ENCODE results near the gene ASCC2. TPM values are rescaled to one million over a fixed set of nuclear protein-coding genes. Genes with fewer than 3 reads are reported as not detected.

The ASCC2 gene
- total and polyA plus RNA-seq, 5 donors = 29.2 to 41.4 (median 39.5) TPM

- DNase-seq = no peak
- 69% methylated on average over 9 of the region's 9 CpGs for whole genome bisulfite sequencing
- intact Hi-C loops (cut with DNase I) = no loop called here
- Histone ChIP-seq H3K27ac (ENCODE audit: low read length) (no peak overlapping the region), H3K9me3 (ENCODE audit: control insufficient read depth, low read length) (no peaks in the 10 kb centered on the region), H3K4me3 (ENCODE audit: low read length) (no peak overlapping the region), H3K27me3 (ENCODE audit: control insufficient read depth, insufficient read depth) (no peaks in the 10 kb centered on the region), H3K4me1 (ENCODE audit: control insufficient read depth, insufficient read depth, low read length) (peaks cover 3% of the 10 kb centered on the region)
- ATAC-seq = no peak
These were observed 50.6 kb downstream of the ASCC2 start for GRCh38 chr22:29787371-29787980.

- no peak for DNase-seq
- WGBS = 66% methylated on average over 5 of the region's 5 CpGs
- no peak overlapping the region for H3K4me3 ChIP-seq (ENCODE audit: low read length)
- peaks cover 6% of the 10 kb centered on the region for H3K4me1 ChIP-seq (ENCODE audit: control insufficient read depth, insufficient read depth, low read length)
- no peak for ATAC-seq
- H3K9me3 ChIP-seq (ENCODE audit: control insufficient read depth, low read length) = no peaks in the 10 kb centered on the region
- H3K27me3 ChIP-seq (ENCODE audit: control insufficient read depth, insufficient read depth) = no peaks in the 10 kb centered on the region
- H3K27ac ChIP-seq (ENCODE audit: low read length) = no peak overlapping the region
- intact Hi-C loops (cut with DNase I) = no loop called here
These were observed 52.0 kb downstream of the ASCC2 start for GRCh38 chr22:29786031-29786430.

GRCh38 chr22:29784451-29785361, 53.4 kb downstream of the ASCC2 start:
- intact Hi-C loops (cut with DNase I) = no loop called here
- ATAC-seq = peak; percentile 40 to 64
- DNase-seq = peak; percentile 70 to 91 (median 85)
- WGBS = 32% methylated on average over 9 of the region's 9 CpGs
- Histone ChIP-seq H3K27me3 (ENCODE audit: control insufficient read depth, insufficient read depth) (no peaks in the 10 kb centered on the region), H3K9me3 (ENCODE audit: control insufficient read depth, low read length) (no peaks in the 10 kb centered on the region), H3K4me3 (ENCODE audit: low read length) (no peak overlapping the region), H3K4me1 (ENCODE audit: control insufficient read depth, insufficient read depth, low read length) (peaks cover 9% of the 10 kb centered on the region), H3K27ac (ENCODE audit: low read length) (no peak overlapping the region)

GRCh38 chr22:29782061-29782845, 55.8 kb downstream of the ASCC2 start:
- no peaks in the 10 kb centered on the region for H3K9me3 ChIP-seq (ENCODE audit: control insufficient read depth, low read length)
- intact Hi-C loops (cut with DNase I) = no loop called here
- H3K27me3 ChIP-seq (ENCODE audit: control insufficient read depth, insufficient read depth) = no peaks in the 10 kb centered on the region
- DNase-seq (peak; percentile 57 to 86 (median 84)), ATAC-seq (peak; percentile 74 to 82)
- WGBS = 51% methylated on average over 7 of the region's 7 CpGs
- peaks cover 10% of the 10 kb centered on the region for H3K4me1 ChIP-seq (ENCODE audit: control insufficient read depth, insufficient read depth, low read length)
- peak overlapping the region; percentile 49 for H3K27ac ChIP-seq (ENCODE audit: low read length)
- H3K4me3 ChIP-seq (ENCODE audit: low read length) = no peak overlapping the region

- ATAC-seq = peak; percentile 36 to 45
- H3K27me3 ChIP-seq (ENCODE audit: control insufficient read depth, insufficient read depth) = no peaks in the 10 kb centered on the region
- no peaks in the 10 kb centered on the region for H3K9me3 ChIP-seq (ENCODE audit: control insufficient read depth, low read length)
- peak overlapping the region; percentile 98 for H3K27ac ChIP-seq (ENCODE audit: low read length)
- intact Hi-C loops (cut with DNase I) = no loop called here
- no peak for DNase-seq
- 26% methylated on average over 8 of the region's 8 CpGs for WGBS
- H3K4me3 ChIP-seq (ENCODE audit: low read length) = no peak overlapping the region
- peaks cover 10% of the 10 kb centered on the region for H3K4me1 ChIP-seq (ENCODE audit: control insufficient read depth, insufficient read depth, low read length)
These were observed 57.1 kb downstream of the ASCC2 start for GRCh38 chr22:29780748-29781676.

GRCh38 chr22:29780220-29780619, 57.9 kb downstream of the ASCC2 start:
- 95% methylated on average over 5 of the region's 5 CpGs for WGBS

GRCh38 chr22:29773233-29773632, 64.8 kb downstream of the ASCC2 start:
- 71% methylated on average over 2 of the region's 2 CpGs for WGBS
- DNase-seq = no peak
- no peak overlapping the region for H3K27ac ChIP-seq (ENCODE audit: low read length)
- H3K9me3 ChIP-seq (ENCODE audit: control insufficient read depth, low read length) = no peaks in the 10 kb centered on the region
- peaks cover 4% of the 10 kb centered on the region for H3K4me1 ChIP-seq (ENCODE audit: control insufficient read depth, insufficient read depth, low read length)
- ATAC-seq = peak in 1 of 2 donors; percentile 46
- no peak overlapping the region for H3K4me3 ChIP-seq (ENCODE audit: low read length)
- no peaks in the 10 kb centered on the region for H3K27me3 ChIP-seq (ENCODE audit: control insufficient read depth, insufficient read depth)
- intact Hi-C loops (cut with DNase I) = no loop called here

More at GRCh38 chr22:29780220-29780619, 57.9 kb downstream of the ASCC2 start:
- H3K27ac ChIP-seq (ENCODE audit: low read length) = peak overlapping the region; percentile 98
- H3K4me3 ChIP-seq (ENCODE audit: low read length) = no peak overlapping the region
- no peaks in the 10 kb centered on the region for H3K27me3 ChIP-seq (ENCODE audit: control insufficient read depth, insufficient read depth)
- DNase-seq = no peak
- intact Hi-C loops (cut with DNase I) = no loop called here
- peaks cover 10% of the 10 kb centered on the region for H3K4me1 ChIP-seq (ENCODE audit: control insufficient read depth, insufficient read depth, low read length)
- no peaks in the 10 kb centered on the region for H3K9me3 ChIP-seq (ENCODE audit: control insufficient read depth, low read length)
- no peak for ATAC-seq

GRCh38 chr22:29772170-29772641, 65.9 kb downstream of the ASCC2 start:
- H3K27me3 ChIP-seq (ENCODE audit: control insufficient read depth, insufficient read depth) = no peaks in the 10 kb centered on the region
- no peaks in the 10 kb centered on the region for H3K9me3 ChIP-seq (ENCODE audit: control insufficient read depth, low read length)
- 42% methylated on average over 5 of the region's 5 CpGs for WGBS
- H3K4me3 ChIP-seq (ENCODE audit: low read length) = no peak overlapping the region
- peak in 1 of 3 donors; percentile 44 for DNase-seq
- H3K4me1 ChIP-seq (ENCODE audit: control insufficient read depth, insufficient read depth, low read length) = peaks cover 5% of the 10 kb centered on the region
- intact Hi-C loops (cut with DNase I) = no loop called here
- ATAC-seq = peak; percentile 24 to 41
- peak overlapping the region; percentile 42 for H3K27ac ChIP-seq (ENCODE audit: low read length)

GRCh38 chr22:29769723-29770321, 68.3 kb downstream of the ASCC2 start:
- Histone ChIP-seq H3K4me3 (ENCODE audit: low read length) (no peak overlapping the region), H3K27me3 (ENCODE audit: control insufficient read depth, insufficient read depth) (no peaks in the 10 kb centered on the region), H3K4me1 (ENCODE audit: control insufficient read depth, insufficient read depth, low read length) (peaks cover 12% of the 10 kb centered on the region), H3K27ac (ENCODE audit: low read length) (no peak overlapping the region), H3K9me3 (ENCODE audit: control insufficient read depth, low read length) (no peaks in the 10 kb centered on the region)
- WGBS = 95% methylated on average over 2 of the region's 2 CpGs
- DNase-seq = peak in 1 of 3 donors; percentile 2
- no peak for ATAC-seq
- intact Hi-C loops (cut with DNase I) = loop anchor here in 1 of 4 donors (10.0 kb wide), 1 partner anchor 235 kb away; no protein-coding TSS in a partner anchor

All from right cardiac atrium (tissue), 5 donors.